Fibroblast of the aortic adventitia (primary cell): ENCODE data around the gene CCDC27. TPM values are rescaled to one million over a fixed set of nuclear protein-coding genes. Genes with fewer than 3 reads are reported as not detected.

Source experiments
- DNase-seq: peaks from one replicate; pipeline ENCODE4 v3.0.0-alpha.2; 2010; ENCODE audit warnings: low read depth
- H3K4me3 ChIP-seq: 2 replicates; pipeline ENCODE4 v1.5.1; 2011; ENCODE audit warnings: low read depth, mild to moderate bottlenecking, control low read depth, low read length, moderate library complexity
- total RNA-seq: library from RNA; depleted of rRNA; stranded (reverse); fragments of >200 nt; gene quantifications from 2 replicates; pipeline ENCODE4 v1.2.3, GENCODE V29; 2012; ENCODE audit warnings: low replicate concordance
- TF ChIP-seq, protein P1 (sequence below): IDR thresholded peaks from 2 replicates; pipeline ENCODE4 v1.5.1; 2011; ENCODE audit warnings: mild to moderate bottlenecking, low read length, control low read depth, inconsistent platforms; ENCODE audit not compliant: insufficient read depth

CCDC27 gene
- total RNA-seq, 1 donor, result not detected

DNA sequence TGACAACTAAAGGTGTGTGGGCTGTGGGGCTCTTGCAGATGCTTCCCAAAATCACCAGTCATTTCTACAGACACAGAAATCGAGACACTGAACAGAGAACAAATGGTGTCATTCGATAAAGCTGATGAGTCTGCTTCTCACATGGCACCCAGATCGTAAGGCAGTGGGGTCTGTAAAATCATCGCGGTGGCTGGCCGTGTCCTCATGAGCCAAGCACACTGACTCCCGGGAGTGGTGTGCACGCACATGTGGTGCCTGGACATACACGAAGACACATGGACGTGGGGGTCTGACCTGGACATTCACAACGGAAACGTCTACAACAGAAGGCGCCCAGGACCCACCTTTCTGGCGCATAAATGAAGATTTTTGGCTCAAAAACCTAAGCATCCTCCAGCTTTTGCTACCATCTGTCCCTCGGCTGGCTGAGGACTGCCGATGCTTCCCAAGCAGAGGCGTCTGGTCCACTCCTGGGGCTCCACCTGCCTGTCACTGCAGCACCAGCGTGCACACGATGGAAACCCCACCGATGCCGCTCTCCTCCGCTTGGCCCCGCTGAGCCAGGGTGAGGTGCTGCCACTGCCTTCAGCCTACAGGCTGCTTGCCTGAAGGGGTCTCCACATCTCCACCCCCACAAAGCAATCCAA is 27.1 kb downstream of the CCDC27 start:
- no peak overlapping the region for H3K4me3 ChIP-seq
- TF ChIP-seq, protein P1, sequence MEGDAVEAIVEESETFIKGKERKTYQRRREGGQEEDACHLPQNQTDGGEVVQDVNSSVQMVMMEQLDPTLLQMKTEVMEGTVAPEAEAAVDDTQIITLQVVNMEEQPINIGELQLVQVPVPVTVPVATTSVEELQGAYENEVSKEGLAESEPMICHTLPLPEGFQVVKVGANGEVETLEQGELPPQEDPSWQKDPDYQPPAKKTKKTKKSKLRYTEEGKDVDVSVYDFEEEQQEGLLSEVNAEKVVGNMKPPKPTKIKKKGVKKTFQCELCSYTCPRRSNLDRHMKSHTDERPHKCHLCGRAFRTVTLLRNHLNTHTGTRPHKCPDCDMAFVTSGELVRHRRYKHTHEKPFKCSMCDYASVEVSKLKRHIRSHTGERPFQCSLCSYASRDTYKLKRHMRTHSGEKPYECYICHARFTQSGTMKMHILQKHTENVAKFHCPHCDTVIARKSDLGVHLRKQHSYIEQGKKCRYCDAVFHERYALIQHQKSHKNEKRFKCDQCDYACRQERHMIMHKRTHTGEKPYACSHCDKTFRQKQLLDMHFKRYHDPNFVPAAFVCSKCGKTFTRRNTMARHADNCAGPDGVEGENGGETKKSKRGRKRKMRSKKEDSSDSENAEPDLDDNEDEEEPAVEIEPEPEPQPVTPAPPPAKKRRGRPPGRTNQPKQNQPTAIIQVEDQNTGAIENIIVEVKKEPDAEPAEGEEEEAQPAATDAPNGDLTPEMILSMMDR, result no peak
- no peak for DNase-seq

DNA sequence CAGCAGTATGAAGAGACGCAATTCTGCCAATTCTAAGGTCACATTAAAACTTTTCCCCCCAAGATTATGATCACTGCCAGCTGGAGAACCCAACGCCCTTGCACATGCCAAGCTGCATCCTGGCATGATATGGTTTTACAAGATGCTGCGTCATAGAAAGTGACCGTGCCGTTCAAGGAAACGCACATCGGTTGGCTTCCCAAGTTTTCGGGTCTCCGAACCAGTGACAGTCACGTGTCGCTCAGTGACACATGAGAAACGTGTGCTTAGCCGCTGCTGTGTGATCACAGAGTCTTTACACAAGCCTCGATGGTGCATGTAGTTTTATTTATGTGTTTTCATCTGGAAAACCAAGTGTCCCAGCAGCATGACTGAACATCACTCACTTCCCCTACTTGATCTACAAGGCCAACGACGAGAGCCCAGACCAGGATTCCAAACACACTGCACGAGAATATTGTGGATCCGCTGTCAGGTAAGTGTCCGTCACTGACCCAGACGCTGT is 27.7 kb downstream of the CCDC27 start:
- no peak for DNase-seq
- H3K4me3 ChIP-seq, result no peak overlapping the region
- TF ChIP-seq, protein P1, result no peak

DNA sequence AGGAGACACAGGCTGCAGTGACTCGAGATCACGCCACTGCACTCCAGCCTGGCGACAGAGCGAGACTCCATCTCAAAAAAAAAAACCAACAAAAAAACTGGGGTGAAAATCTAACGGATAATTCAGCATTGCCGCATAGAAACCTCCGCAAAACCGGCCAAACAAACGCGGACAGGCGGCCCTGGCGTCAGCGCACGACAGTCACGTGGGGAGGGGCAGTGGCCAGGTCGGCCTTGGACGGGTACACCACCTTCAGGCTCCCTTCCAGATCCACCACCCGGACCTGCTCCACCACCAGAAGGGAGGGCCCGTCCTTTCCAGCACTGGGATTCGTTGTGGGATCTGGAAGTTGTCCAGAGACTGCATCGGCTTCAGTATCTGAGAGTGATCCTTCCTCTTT is 28.7 kb downstream of the CCDC27 start:
- DNase-seq, result no peak
- TF ChIP-seq, protein P1, result no peak

DNA sequence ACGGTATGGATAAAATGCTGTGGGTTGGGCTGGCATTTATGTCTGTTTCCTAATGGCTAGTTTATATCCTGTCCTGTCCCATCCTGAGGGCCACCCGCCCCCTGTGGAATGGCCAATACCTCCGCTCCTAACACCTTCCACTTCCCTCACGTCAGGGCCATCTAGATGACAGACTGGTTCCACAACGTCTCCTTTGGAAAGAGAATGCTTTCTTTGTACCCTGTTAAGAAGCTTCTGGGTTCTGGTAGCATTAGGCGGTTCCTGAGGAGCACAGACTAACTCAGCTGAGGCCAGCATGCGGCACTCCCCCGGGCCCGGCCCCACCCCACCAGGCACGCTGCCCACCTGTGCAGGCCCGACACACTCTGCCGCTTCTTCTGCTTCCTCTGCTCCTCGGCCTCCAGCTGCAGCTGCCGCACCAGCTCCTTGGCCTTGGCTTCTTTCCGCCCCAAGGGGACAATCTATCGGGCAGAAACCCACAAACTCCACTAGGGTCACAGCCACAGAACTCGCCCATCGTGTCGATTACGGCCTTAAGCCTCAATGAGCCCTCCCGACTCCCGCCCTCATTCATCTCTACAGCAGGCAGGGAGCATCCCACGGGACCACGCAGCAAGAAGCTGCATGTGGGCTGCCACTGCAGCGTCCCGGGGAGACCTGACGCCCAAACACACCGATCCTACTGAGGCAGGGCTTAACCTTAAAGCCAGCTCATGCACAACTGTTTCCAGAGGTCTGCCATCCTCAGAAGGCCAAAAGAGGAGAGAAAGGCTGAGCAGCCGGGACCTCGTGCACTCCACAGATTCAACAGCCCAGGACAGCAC is 31.6 kb downstream of the CCDC27 start:
- DNase-seq, result no peak
- TF ChIP-seq, protein P1, result no peak
- no peak overlapping the region for H3K4me3 ChIP-seq

More for the DNA sequence above, 28.7 kb downstream of the CCDC27 start:
- H3K4me3 ChIP-seq, result no peak overlapping the region

DNA sequence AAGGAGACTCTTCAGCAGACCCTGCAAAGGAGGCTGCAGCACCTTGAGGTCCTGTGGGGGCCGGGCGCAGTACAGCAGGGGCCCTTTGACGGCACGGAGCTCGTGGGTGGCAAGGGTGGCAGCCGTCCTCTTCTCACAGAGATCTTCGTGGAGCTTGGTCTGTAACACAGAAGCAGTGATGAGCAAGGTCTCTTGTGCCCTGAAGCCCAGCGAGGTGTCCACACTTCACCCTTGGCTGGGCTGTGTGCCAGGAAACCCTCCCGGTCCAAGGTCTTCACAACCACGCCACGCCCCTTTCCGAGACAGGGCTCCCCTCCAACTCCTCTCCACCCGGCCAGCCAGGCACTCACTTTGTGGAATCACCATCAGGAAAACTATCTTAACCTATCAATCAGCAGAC is 32.8 kb downstream of the CCDC27 start:
- no peak overlapping the region for H3K4me3 ChIP-seq
- DNase-seq, result no peak
- TF ChIP-seq, protein P1, result no peak

DNA sequence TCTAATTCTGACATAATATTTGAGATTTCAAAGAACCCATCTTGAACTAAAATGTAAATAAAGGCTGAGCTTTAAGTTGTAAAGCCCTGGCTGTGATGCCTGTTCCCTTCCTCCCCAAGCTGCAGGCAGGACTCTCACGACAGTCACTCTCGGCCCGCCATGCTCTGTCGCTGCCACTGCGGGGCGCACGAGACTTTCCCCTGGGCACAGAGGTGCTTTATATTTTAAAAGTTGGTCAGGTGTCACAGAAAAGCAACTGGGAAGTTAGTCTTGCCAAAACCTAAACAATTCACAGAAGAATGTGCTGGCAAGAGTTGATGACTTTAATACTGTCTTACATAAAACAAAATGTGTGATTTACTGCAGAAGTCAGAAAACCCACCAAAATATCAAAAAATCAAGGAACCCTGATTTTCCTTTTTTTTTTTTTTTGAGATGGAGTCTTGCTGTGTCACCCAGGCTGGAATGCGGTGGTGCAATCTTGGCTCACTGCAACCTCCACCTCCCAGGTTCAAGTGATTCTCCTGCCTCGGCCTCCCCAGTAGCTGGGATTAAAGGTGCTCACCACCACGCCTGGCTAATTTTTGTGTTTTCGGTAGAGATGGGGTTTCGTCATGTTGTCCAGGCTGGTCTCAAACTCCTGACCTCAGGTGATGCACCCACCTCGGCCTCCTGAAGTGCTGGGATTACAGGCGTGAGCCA is 33.4 kb downstream of the CCDC27 start:
- DNase-seq, result peak; percentile 10
- no peak overlapping the region for H3K4me3 ChIP-seq
- TF ChIP-seq, protein P1, result peak; percentile 28
